HepG2 (cell line): ENCODE results near the gene KIFAP3. TPM values are rescaled to one million over a fixed set of nuclear protein-coding genes. Genes with fewer than 3 reads are reported as not detected.

Experiments used
- ATAC-seq: fragments of 200-7000 bp; cut with Tn5 transposase; 3 replicates; pipeline ENCODE4 v1.9.1; 2020; ENCODE audit warnings: mild to moderate bottlenecking, moderate library complexity
- BruUV-seq: library from RNA; stranded (reverse); fragments of 400-500 nt; replicated peaks from 2 replicates; lab custom pipeline; 2021; lab: Mats Ljungman, UMichigan
- CTCF ChIA-PET: fragments of 300-600 bp; formaldehyde crosslinking; extraction: SDS; loops from one replicate; lab custom pipeline; 2021; ENCODE audit warnings: low total read pairs, inconsistent platforms, low intra/inter-chr PET ratio; lab: Yijun Ruan, JAX
- POLR2A ChIA-PET: fragments of 350-600 bp; sonication (Branson Sonifier 250); formaldehyde crosslinking; loops from one replicate; lab custom pipeline; 2020; ENCODE audit warnings: antibody characterized with exemption, inconsistent platforms; lab: Yijun Ruan, JAX
- DNase-seq: peaks from one replicate; pipeline ENCODE4 v3.0.0-alpha.2; 2015; ENCODE audit warnings: low spot score
- FAIRE-seq: peaks from 3 replicates; lab custom pipeline; 2011; peaks lifted over from hg19 to GRCh38; lab: Jason Lieb, UNC
- H2AFZ ChIP-seq: one replicate; pipeline ENCODE4 v1.6.1; 2011; ENCODE audit warnings: low read length, inconsistent platforms
- H3K27ac ChIP-seq: fragments of 300-600 bp; 3 replicates; pipeline ENCODE4 v1.8.0; 2011; ENCODE audit warnings: mixed run types, mild to moderate bottlenecking, mixed read lengths, low read length, inconsistent platforms; ENCODE audit not compliant: insufficient read depth; ENCODE audit errors: extremely low read length
- H3K27me3 ChIP-seq, 2 experiments: fragments of 200-600 bp in 1 of 2; 2 replicates in 1 of 2; 3 replicates in 1 of 2; pipeline versions ENCODE4 v1.6.0 to v1.8.0; 2011; ENCODE audit warnings: low read length in 2 of 2, mild to moderate bottlenecking in 2 of 2, moderate library complexity in 2 of 2, inconsistent platforms in 1 of 2; ENCODE audit not compliant: insufficient read depth in 2 of 2, control insufficient read depth in 1 of 2
- H3K36me3 ChIP-seq, 2 experiments: fragments of 200-600 bp in 1 of 2; replicated peaks in 1 of 2; 2 replicates in 1 of 2; 3 replicates in 1 of 2; pipeline versions ENCODE4 v1.5.1 to v1.8.0; 2011; ENCODE audit warnings: low read length in 2 of 2, inconsistent platforms in 1 of 2; ENCODE audit not compliant: insufficient read depth in 2 of 2, control insufficient read depth in 1 of 2
- H3K4me1 ChIP-seq: 2 replicates; pipeline ENCODE4 v1.5.1; 2012; ENCODE audit warnings: low read length, inconsistent platforms; ENCODE audit not compliant: insufficient read depth
- H3K4me2 ChIP-seq: 2 replicates; pipeline ENCODE4 v1.6.0; 2011; ENCODE audit warnings: low read depth, low read length, inconsistent platforms
- H3K4me3 ChIP-seq, 3 experiments: fragments of 200-600 bp in 1 of 3; sonication (generic), shearing (Covaris generic) in 1 of 3; replicated peaks in 1 of 3; 2 replicates each; pipeline ENCODE4 v1.5.1; 2011 to 2016; ENCODE audit warnings: low read length in 3 of 3, inconsistent platforms in 2 of 3, low read depth in 2 of 3, mild to moderate bottlenecking in 2 of 3, control low read depth in 1 of 3, mixed read lengths in 1 of 3; ENCODE audit not compliant: insufficient read depth in 1 of 3
- H3K79me2 ChIP-seq: one replicate; pipeline ENCODE4 v1.6.1; 2011; ENCODE audit warnings: low read length, inconsistent platforms; ENCODE audit not compliant: insufficient read depth
- H3K9ac ChIP-seq: 2 replicates; pipeline ENCODE4 v1.6.0; 2011; ENCODE audit warnings: mild to moderate bottlenecking, low read depth, low read length, inconsistent platforms; ENCODE audit not compliant: insufficient read depth
- H3K9me3 ChIP-seq: 2 replicates; pipeline ENCODE4 v1.5.1; 2012; ENCODE audit warnings: mild to moderate bottlenecking, low read length
- H4K20me1 ChIP-seq: 2 replicates; pipeline ENCODE4 v1.6.0; 2011; ENCODE audit warnings: inconsistent platforms, mild to moderate bottlenecking, low read length, moderate library complexity; ENCODE audit not compliant: insufficient read depth
- ATF4 ChIP-seq, 2 experiments: fragments of 450-650 bp in 1 of 2; sonication (generic) in 1 of 2; formaldehyde crosslinking; IDR thresholded peaks; 2 replicates each; pipeline versions ENCODE4 v1.5.0 to v1.8.0; 2020 to 2022; ENCODE audit warnings: mild to moderate bottlenecking in 1 of 2, missing genetic modification reagents in 1 of 2
- CENPBD1 ChIP-seq: sonication (generic); formaldehyde crosslinking; IDR thresholded peaks from 2 replicates; pipeline ENCODE4 v1.8.0; 2022; ENCODE audit warnings: missing genetic modification reagents, low read depth, mild to moderate bottlenecking, borderline replicate concordance
- KDM4B ChIP-seq: sonication (generic); formaldehyde crosslinking; IDR thresholded peaks from 2 replicates; pipeline ENCODE4 v1.4.0; 2020; ENCODE audit warnings: missing genetic modification reagents
- MTF2 ChIP-seq: sonication (generic); formaldehyde crosslinking; IDR thresholded peaks from 2 replicates; pipeline ENCODE4 v1.5.0; 2020; ENCODE audit warnings: missing genetic modification reagents, borderline replicate concordance
- MXI1 ChIP-seq: IDR thresholded peaks from 3 replicates; pipeline ENCODE4 v1.6.1; 2012; ENCODE audit warnings: low read depth, low read length, inconsistent platforms, borderline replicate concordance
- NR1H2 ChIP-seq: sonication (generic); formaldehyde crosslinking; IDR thresholded peaks from 2 replicates; pipeline ENCODE4 v1.8.1; 2022; ENCODE audit warnings: low read depth, missing genetic modification reagents, borderline replicate concordance
- RBM39 ChIP-seq: fragments of 200-400 bp; formaldehyde crosslinking; IDR thresholded peaks from one replicate; pipeline ENCODE4 v1.6.1; 2018; ENCODE audit warnings: antibody characterized with exemption, mild to moderate bottlenecking, low read depth, low read length; ENCODE audit not compliant: poor library complexity, severe bottlenecking
- SATB2 ChIP-seq: sonication (generic); formaldehyde crosslinking; IDR thresholded peaks from 2 replicates; pipeline ENCODE4 v1.5.0; 2020; ENCODE audit warnings: missing genetic modification reagents
- TBL1XR1 ChIP-seq: fragments of 150-350 bp; IDR thresholded peaks from 2 replicates; pipeline ENCODE4 v1.6.1; 2014; ENCODE audit warnings: borderline replicate concordance, low read length; ENCODE audit not compliant: partially characterized antibody
- XBP1 ChIP-seq: sonication (generic); formaldehyde crosslinking; IDR thresholded peaks from 2 replicates; pipeline ENCODE4 v1.5.0; 2020; ENCODE audit warnings: missing genetic modification reagents
- ZNF12 ChIP-seq: sonication (generic); formaldehyde crosslinking; IDR thresholded peaks from 2 replicates; pipeline ENCODE4 v1.5.0; 2020; ENCODE audit warnings: missing genetic modification reagents
- ZNF33A ChIP-seq: sonication (generic); formaldehyde crosslinking; IDR thresholded peaks from 2 replicates; pipeline ENCODE4 v1.5.1; 2020; ENCODE audit warnings: missing genetic modification reagents, mild to moderate bottlenecking, moderate library complexity, borderline replicate concordance
- ZNF569 ChIP-seq: sonication (generic); formaldehyde crosslinking; IDR thresholded peaks from 2 replicates; pipeline ENCODE4 v1.5.0; 2020; ENCODE audit warnings: mild to moderate bottlenecking, missing genetic modification reagents, moderate library complexity, borderline replicate concordance
- ZNF775 ChIP-seq: sonication (generic); formaldehyde crosslinking; IDR thresholded peaks from 2 replicates; pipeline ENCODE4 v1.4.0; 2020; ENCODE audit warnings: missing genetic modification reagents, mild to moderate bottlenecking, moderate library complexity, borderline replicate concordance
- WGBS: methylation state at CpG from one replicate; pipeline ENCODE4 v1.1.6; 2017; ENCODE audit warnings: low lambda C conversion rate; 5-methylcytosine and 5-hydroxymethylcytosine counted together
- in situ Hi-C: cut with HindIII; loops from 2 replicates; pipeline ENCODE4 v1.10.0; 2017; ENCODE audit warnings: low pct_unique_long_range_greater_than_20kb; ENCODE audit not compliant: extremely low pct_ligation_motif_present
- intact Hi-C: fragments of 100-400 bp; cut with micrococcal nuclease; formaldehyde crosslinking; loops from one replicate; pipeline ENCODE4 v1.10.0; 2022; ENCODE audit not compliant: unreplicated experiment
- polyA plus RNA-seq, 8 experiments: library from polyadenylated mRNA; depleted of rRNA in 3 of 8; stranded (reverse) in 7 of 8; unstranded in 1 of 8; fragments of >200 nt; fragmentation: Illumina TruSeq in 4 of 8; extraction: Trizol in 4 of 8; gene quantifications; 2 replicates each; pipeline versions ENCODE4 v1.2.1 to v1.2.3, GENCODE V29; 2011 to 2016; ENCODE audit warnings: low read depth in 4 of 8, missing spikeins in 1 of 8, mixed read lengths in 1 of 8; ENCODE audit not compliant: insufficient read depth in 1 of 8
- total RNA-seq, 5 experiments: library from RNA; depleted of rRNA; stranded (reverse); fragments of >200 nt; fragmentation: Illumina TruSeq; extraction: Trizol; gene quantifications; 2 replicates each; pipeline ENCODE4 v1.2.3, GENCODE V29; 2016; ENCODE audit warnings: low read depth in 1 of 5
- TF ChIP-seq, protein P1 (sequence below): fragments of 450-650 bp; IDR thresholded peaks from 2 replicates; pipeline ENCODE4 v1.6.1; 2017

KIFAP3 gene
- total and polyA plus RNA-seq, 2 of the 13 experiments (the other 11 are each of a cell fraction or from before 2014, with no cell fraction given) = 3.4 to 10.0 TPM

- intact Hi-C loops = no loop called here
- H3K27ac ChIP-seq = no peak overlapping the region
- in situ Hi-C loops = no loop called here
Observed at GRCh38 chr1:169904834-169905233, 169.7 kb downstream of the KIFAP3 start.

GRCh38 chr1:169902751-169903150 lies 171.7 kb downstream of the KIFAP3 start:
- Histone ChIP-seq H3K36me3 (no peaks in the 10 kb centered on the region), H2AFZ (no peak overlapping the region), H3K9ac (no peak overlapping the region), H3K4me3 (no peak overlapping the region), H3K9me3 (no peaks in the 10 kb centered on the region), H3K27me3 (peaks cover 1 to 5% of the 10 kb centered on the region in 2 experiments; a peak in 2 of 5 replicates), H3K79me2 (no peaks in the 10 kb centered on the region), H3K4me2 (no peak overlapping the region), H4K20me1 (no peaks in the 10 kb centered on the region), H3K4me1 (peaks cover 9% of the 10 kb centered on the region; the same call in 1 of the 2 replicates), H3K27ac (no peak overlapping the region)
- in situ Hi-C loops = no loop called here
- BruUV-seq = no TSS peak
- WGBS = 39% methylated on average over 5 of the region's 5 CpGs
- intact Hi-C loops = no loop called here
- ATAC-seq (no peak), DNase-seq (no peak), FAIRE-seq (no peak)
- ChIA-PET POLR2A (no interaction called here), CTCF (no interaction called here)
- TF ChIP-seq ZNF569 (no peak), KDM4B (CRISPR knock-in tag) (no peak), TBL1XR1 (no peak), NR1H2 (CRISPR knock-in tag) (no peak), ZNF12 (CRISPR knock-in tag) (no peak), CENPBD1 (CRISPR knock-in tag) (no peak), RBM39 (no peak), XBP1 (CRISPR knock-in tag) (no peak), ZNF775 (CRISPR knock-in tag) (no peak), MTF2 (CRISPR knock-in tag) (no peak), MXI1 (no peak)
- TF ChIP-seq, protein P1, sequence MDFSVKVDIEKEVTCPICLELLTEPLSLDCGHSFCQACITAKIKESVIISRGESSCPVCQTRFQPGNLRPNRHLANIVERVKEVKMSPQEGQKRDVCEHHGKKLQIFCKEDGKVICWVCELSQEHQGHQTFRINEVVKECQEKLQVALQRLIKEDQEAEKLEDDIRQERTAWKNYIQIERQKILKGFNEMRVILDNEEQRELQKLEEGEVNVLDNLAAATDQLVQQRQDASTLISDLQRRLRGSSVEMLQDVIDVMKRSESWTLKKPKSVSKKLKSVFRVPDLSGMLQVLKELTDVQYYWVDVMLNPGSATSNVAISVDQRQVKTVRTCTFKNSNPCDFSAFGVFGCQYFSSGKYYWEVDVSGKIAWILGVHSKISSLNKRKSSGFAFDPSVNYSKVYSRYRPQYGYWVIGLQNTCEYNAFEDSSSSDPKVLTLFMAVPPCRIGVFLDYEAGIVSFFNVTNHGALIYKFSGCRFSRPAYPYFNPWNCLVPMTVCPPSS = no peak

More at GRCh38 chr1:169904834-169905233, 169.7 kb downstream of the KIFAP3 start:
- DNase-seq (no peak), FAIRE-seq (no peak), ATAC-seq (no peak)
- no peak overlapping the region for H3K9ac ChIP-seq
- peaks cover 9% of the 10 kb centered on the region; the same call in 1 of the 2 replicates for H3K4me1 ChIP-seq
- BruUV-seq = no TSS peak
- ChIA-PET POLR2A (no interaction called here), CTCF (no interaction called here)
- 0% methylated on average over 1 of the region's 1 CpG for WGBS
- H3K36me3 ChIP-seq = no peaks in the 10 kb centered on the region
- H2AFZ ChIP-seq = no peak overlapping the region
- TF ChIP-seq ZNF33A (CRISPR knock-in tag) = no peak
- TF ChIP-seq SATB2 (CRISPR knock-in tag) = no peak
- TF ChIP-seq ATF4 (CRISPR knock-in tag; IDR thresholded peaks at IDR 0.05) = no peak
- TF ChIP-seq, all 625 proteins: peak for 0
- H3K27me3 ChIP-seq = peaks cover under 1 to 5% of the 10 kb centered on the region in 2 experiments; a peak in 2 of 5 replicates
- H3K79me2 ChIP-seq = no peaks in the 10 kb centered on the region
- H3K4me3 ChIP-seq = no peak overlapping the region
- H4K20me1 ChIP-seq = no peaks in the 10 kb centered on the region
- no peaks in the 10 kb centered on the region for H3K9me3 ChIP-seq
- H3K4me2 ChIP-seq = no peak overlapping the region
